Urothelium cell line (cell line): Measurements from ENCODE around the gene SLC35F3.
"Not testable (repeated sequence)": the region's sequence is repeated elsewhere in the genome, so short reads cannot be mapped to it uniquely, and the experiment has no call there.

Experiments used
- DNase-seq: peaks from one replicate; pipeline ENCODE4 v3.0.0; 2011; ENCODE audit warnings: low spot score, mixed read lengths
- FAIRE-seq: peaks from 2 replicates; lab custom pipeline; 2011; peaks lifted over from hg19 to GRCh38; lab: Jason Lieb, UNC

Gene SLC35F3

GRCh38 chr1:234243521-234244260 is 339.2 kb downstream of the SLC35F3 start:
- DNase-seq (no peak), FAIRE-seq (no peak)

- FAIRE-seq (no peak), DNase-seq (no peak)
These were observed 340.0 kb downstream of the SLC35F3 start for GRCh38 chr1:234244482-234244881.

GRCh38 chr1:234246638-234247116 is 342.2 kb downstream of the SLC35F3 start:
- DNase-seq (no peak), FAIRE-seq (no peak)

GRCh38 chr1:234247746-234248145 is 343.3 kb downstream of the SLC35F3 start:
- not testable (repeated sequence) for FAIRE-seq, DNase-seq

GRCh38 chr1:234250747-234251146 is 346.3 kb downstream of the SLC35F3 start:
- no peak for FAIRE-seq
- no peak for DNase-seq

- DNase-seq: no peak
- FAIRE-seq: no peak
These were observed 349.3 kb downstream of the SLC35F3 start for GRCh38 chr1:234253732-234254131.

GRCh38 chr1:234256359-234256758 is 351.9 kb downstream of the SLC35F3 start:
- FAIRE-seq: no peak
- DNase-seq: no peak

GRCh38 chr1:234258071-234258470 is 353.6 kb downstream of the SLC35F3 start:
- FAIRE-seq (peak; percentile 77), DNase-seq (no peak)

GRCh38 chr1:234260578-234260977 is 356.1 kb downstream of the SLC35F3 start:
- FAIRE-seq: no peak
- DNase-seq: peak; percentile 38

GRCh38 chr1:234261545-234261944 is 357.1 kb downstream of the SLC35F3 start:
- FAIRE-seq (no peak), DNase-seq (no peak)

GRCh38 chr1:234262007-234262753 is 357.7 kb downstream of the SLC35F3 start:
- DNase-seq: no peak
- no peak for FAIRE-seq

GRCh38 chr1:234262754-234263105 is 358.3 kb downstream of the SLC35F3 start:
- DNase-seq (no peak), FAIRE-seq (no peak)

GRCh38 chr1:234264832-234265231 is 360.4 kb downstream of the SLC35F3 start:
- DNase-seq (no peak), FAIRE-seq (no peak)

- FAIRE-seq (no peak), DNase-seq (no peak)
These were observed 360.8 kb downstream of the SLC35F3 start for GRCh38 chr1:234265321-234265720.

GRCh38 chr1:234265861-234266260 is 361.4 kb downstream of the SLC35F3 start:
- FAIRE-seq: no peak

GRCh38 chr1:234270093-234270492 is 365.6 kb downstream of the SLC35F3 start:
- DNase-seq (no peak), FAIRE-seq (no peak)

More at GRCh38 chr1:234265861-234266260, 361.4 kb downstream of the SLC35F3 start:
- no peak for DNase-seq

- no peak for FAIRE-seq
These were observed 366.2 kb downstream of the SLC35F3 start for GRCh38 chr1:234270581-234271242.

GRCh38 chr1:234271243-234271606 is 366.7 kb downstream of the SLC35F3 start:
- no peak for DNase-seq
- no peak for FAIRE-seq

More at GRCh38 chr1:234270581-234271242, 366.2 kb downstream of the SLC35F3 start:
- DNase-seq: peak; percentile 34

GRCh38 chr1:234272656-234273312 is 368.3 kb downstream of the SLC35F3 start:
- FAIRE-seq (no peak), DNase-seq (no peak)

- FAIRE-seq (no peak), DNase-seq (no peak)
These were observed 369.5 kb downstream of the SLC35F3 start for GRCh38 chr1:234273981-234274380.
